CD4-positive, alpha-beta T cell treated with Interleukin-12 subunit alpha and Interleukin-12 subunit beta, for 1 hour (primary cell): ENCODE measurements around the gene LCAT.

ENCODE experiments used
- DNase-seq: peaks from one replicate; pipeline ENCODE4 v3.0.0-alpha.2; 2020

LCAT gene

GRCh38 chr16:67968400-67969253, 24.7 kb upstream of the LCAT start, which contains the start of gene SLC12A4:
Gene SLC12A4 (minus strand): TSS chr16:67968637. CDS start chr16:67968553, 84 bp downstream.
- DNase-seq: peak; percentile 92

DNA sequence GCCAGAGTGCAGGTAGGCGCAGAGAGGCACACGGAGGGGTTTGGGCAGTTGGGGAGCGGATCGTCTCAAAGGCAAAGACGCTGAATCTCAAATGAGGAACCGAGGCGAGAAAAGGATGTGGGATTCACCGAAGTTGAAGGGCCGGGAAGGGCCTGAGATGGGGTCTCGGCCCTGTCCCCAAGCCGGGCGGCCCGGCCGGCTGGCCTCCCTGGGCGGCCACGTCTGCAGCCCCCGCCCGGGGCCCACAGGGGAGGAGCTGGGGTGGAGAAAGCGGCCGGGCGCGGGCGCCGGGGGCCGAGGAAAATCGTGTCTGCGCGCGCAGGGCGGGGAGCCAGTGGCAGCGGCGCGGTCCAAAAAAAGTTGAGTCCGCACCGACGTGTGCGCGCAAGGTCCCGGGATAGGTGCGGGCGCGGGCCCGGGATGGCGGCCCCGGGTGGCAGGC, 24.1 kb upstream of the LCAT start:
- DNase-seq: peak; percentile 6

GRCh38 chr16:67967183-67967957, 23.4 kb upstream of the LCAT start:
- peak; percentile 37 for DNase-seq

DNA sequence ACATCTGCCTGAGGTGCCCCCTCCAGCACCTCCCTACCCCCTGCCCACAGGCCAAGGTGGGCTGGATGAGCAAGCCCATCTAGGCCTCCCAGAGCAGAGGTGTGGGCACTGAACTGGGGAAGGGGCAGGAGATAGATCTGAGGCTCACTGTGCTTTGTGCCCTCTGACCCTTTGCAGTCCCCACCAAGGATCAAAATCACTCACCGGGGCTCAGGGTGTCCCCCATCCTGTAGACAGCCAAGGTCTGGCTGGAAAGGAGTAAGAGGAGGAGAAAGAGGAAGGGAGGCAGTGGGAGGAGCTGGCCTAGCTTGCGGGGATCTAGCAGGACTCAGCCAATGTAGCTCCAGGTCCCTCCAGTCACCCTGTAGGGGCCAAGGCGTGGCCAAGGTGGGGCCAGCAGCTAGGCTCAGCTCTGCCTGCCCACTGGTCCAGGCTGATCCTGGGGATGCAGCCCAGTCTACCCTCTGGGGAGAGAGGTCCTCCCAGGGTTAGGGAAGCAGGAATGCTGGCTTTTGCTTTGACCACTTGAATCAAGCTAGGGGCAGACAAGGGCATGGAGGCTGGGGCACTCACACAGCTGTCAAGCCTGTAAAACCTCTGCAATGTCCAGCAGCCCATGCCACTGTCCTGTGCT, 22.7 kb upstream of the LCAT start:
- no peak for DNase-seq

- DNase-seq: no peak
Measured at GRCh38 chr16:67965668-67966548, 22.0 kb upstream of the LCAT start.

GRCh38 chr16:67964477-67965131, 20.7 kb upstream of the LCAT start:
- DNase-seq: no peak

DNA sequence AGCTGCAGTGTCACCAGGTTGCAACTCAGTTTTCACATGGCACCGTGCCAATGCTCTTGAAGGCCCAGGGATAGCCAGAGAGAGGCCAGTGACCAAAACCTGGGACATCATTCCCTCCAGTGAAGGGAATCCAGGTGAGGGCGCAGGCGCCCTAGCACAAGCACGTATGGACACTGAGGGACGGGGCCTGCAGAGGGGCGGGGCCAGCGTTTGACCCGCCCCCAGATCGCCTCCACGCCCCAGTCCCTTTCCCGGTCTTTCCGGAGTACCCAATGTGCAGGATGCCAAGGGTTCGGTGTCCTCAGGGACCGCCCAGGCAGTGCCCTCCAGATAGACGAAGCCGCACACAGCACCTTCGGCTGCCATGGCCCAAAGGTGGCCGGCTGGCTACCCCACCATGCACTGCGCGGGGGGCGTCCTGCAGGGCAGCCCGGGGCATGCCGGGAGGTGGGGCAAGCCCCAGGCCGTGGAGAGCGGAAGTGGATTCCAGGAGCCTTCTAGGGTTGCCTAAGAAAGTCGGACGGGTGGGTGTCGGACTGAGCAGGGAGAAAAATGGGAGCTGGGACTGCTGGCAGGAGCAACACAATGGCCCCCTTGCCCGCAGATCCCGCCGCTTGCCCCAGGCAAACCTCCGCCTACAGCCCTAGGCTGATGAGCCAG, 19.9 kb upstream of the LCAT start:
- DNase-seq: no peak

- DNase-seq: no peak
Measured at GRCh38 chr16:67963292-67963661, 19.4 kb upstream of the LCAT start.

DNA sequence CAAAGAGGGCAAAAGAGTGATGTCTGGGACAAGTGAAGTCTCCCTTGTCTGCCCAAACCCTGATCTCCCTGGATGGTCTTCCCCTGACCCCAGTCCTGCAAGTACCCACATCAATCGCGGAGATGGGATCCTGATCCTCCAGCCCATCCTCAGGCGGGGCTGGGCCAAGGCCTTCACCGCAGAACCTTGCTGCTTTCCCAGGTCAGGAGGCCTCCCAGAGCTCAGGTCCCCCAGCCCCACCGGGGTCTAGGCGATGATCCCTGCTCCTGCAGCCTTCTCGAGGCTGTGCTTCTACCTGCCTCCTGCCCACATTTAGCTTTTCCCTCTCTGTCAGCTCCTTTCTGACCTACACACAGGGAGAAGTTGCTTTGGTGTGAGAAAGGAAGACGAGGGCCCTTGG, 18.2 kb upstream of the LCAT start:
- DNase-seq: no peak

DNA sequence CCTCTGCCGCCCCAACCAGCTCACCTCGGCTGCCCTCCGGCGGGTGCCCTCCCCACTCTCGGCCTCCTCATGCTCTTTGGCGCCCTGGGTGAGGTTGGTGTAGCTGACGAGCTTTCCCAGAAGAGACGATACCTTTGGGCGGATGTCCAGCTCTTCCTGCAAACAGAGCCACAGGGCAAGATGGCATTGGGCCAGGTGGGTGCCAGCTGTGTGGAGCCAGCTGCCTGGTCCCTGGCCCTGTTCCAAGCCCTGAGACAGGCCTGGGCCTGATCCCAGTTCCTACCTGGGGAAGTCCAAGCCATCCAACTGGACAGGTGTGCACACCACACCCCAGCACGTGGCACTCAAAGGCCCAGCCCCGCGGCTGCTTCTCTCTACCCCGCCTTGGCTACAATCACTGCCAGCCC, 17.6 kb upstream of the LCAT start:
- DNase-seq: no peak

GRCh38 chr16:67959536-67960329, 15.8 kb upstream of the LCAT start:
- no peak for DNase-seq

DNA sequence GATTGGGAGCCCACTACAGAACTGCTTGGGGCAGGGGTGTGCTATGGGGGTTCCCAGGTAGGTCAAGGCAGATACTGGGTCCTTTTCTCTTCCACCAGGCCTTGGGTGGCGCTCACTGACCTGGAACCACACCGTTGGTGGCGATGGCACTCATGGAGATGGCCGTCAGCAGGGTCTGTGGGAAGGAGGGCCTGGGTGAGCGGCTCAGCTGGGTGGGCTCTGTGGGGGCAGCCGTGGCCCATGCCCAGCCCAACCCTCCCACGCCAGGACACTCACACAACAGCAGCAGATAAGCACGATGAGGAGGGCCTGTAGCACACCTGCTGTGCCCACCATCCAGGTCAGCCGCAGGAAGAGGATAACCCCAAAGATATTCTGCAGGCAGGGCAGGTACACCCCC, 13.7 kb upstream of the LCAT start:
- DNase-seq: no peak

DNA sequence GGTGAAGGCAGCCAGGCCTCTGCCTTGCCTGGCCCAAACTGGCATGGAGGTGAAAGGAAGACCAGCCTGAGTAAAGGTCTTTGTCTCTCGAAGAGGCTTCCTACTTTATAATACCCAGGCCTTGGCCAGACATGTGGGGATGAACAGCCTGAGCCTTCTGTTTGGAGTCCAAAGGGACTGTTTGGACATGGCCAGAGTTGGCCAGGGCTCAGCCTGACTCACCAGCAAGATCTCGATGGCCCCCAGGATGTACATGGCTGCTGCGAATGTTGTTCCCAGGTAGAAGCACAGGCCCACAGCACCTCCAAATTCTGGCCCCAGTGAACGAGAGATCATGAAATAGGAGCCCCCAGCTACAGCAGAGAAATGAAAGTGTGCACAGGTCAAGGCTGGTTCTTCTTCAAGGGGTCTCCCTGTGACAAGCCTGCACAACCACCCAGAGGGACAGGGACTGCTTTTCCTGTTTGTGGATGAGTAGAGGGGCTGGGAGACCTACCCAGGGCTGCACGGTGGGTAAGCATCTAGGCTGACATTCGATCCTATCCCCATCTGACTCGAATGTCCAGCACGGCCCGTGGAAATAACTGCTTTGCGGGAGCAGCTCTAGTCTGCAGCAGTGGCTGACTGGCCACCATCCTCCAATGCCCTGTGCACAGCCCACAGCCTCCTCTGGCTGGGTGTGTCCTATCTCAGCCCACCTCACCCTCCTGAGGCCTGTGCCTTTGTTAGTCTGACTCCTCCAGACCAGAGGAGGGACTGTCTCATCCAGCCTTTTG, 10.7 kb upstream of the LCAT start:
- DNase-seq: no peak

GRCh38 chr16:67953641-67954375, 9.9 kb upstream of the LCAT start:
- no peak for DNase-seq

DNA sequence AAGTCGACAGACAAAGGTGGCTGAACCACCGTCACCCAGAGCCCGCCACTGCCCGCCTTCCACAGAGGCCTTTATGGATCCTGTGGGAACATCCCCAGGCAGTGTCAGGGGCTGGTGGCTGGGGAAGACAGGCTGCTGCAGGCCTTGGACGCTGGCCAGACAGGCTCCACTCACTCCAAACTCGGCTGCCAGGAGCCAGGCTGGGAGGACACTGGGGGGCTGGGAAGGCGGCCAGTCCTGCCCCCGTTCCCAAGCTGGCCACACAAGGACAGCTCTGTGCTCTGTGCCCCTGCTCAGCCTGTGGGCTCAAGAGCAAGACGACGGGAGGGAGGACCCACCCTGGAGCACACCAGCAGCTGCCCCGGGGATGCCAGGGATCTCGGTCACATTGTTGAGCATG, 7.6 kb upstream of the LCAT start:
- DNase-seq: no peak

DNA sequence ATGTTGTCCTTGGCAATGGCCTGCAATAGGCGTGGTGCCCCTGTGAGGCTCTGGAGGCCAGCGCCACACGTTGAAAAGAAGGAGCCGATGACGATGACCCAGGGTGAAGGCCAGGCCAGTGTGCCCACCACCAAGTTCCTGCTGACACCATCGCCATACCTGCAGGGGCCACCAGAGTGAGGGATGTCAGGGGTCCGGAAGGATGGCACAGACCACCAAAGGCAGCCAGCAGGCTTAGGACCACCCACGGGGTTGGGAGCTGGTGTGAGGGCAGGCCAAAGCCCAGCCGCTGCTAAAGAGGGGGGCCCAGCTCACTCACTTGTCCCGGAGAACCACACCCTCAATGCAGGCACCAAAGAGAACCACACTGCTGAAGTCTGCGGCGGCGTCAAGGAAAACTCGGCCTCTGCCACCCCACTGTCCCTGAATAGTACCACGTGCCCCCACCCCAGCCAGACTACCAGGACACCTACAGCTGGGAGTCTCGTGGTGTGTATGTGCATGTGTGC, 6.5 kb upstream of the LCAT start:
- DNase-seq: no peak

GRCh38 chr16:67949645-67950044, 5.7 kb upstream of the LCAT start:
- no peak for DNase-seq

GRCh38 chr16:67948015-67948414, 4.1 kb upstream of the LCAT start:
- DNase-seq: no peak
